ENCODE data around the gene RASGRP1.

The RASGRP1 gene

GRCh38 chr15:38461066-38461833 is 103.4 kb downstream of the RASGRP1 start:
- DNase-seq: no peak

GRCh38 chr15:38460543-38460942 is 104.1 kb downstream of the RASGRP1 start:
- DNase-seq: no peak
- TF ChIP-seq POLR2A (IDR thresholded peaks at IDR 0.05; ENCODE audit: low read length) (no peak), GATA1 (IDR thresholded peaks at IDR 0.05; ENCODE audit: low read depth, low read length) (no peak)

More at GRCh38 chr15:38461066-38461833, 103.4 kb downstream of the RASGRP1 start:
- TF ChIP-seq POLR2A (IDR thresholded peaks at IDR 0.05; ENCODE audit: low read length) (no peak), GATA1 (IDR thresholded peaks at IDR 0.05; ENCODE audit: low read depth, low read length) (no peak)

- DNase-seq: no peak
These were observed 105.1 kb downstream of the RASGRP1 start for GRCh38 chr15:38459480-38459879.

GRCh38 chr15:38458646-38459045 is 106.0 kb downstream of the RASGRP1 start:
- DNase-seq: no peak
- no peak for TF ChIP-seq POLR2A (IDR thresholded peaks at IDR 0.05; ENCODE audit: low read length)
- TF ChIP-seq GATA1 (IDR thresholded peaks at IDR 0.05; ENCODE audit: low read depth, low read length): no peak

More at GRCh38 chr15:38459480-38459879, 105.1 kb downstream of the RASGRP1 start:
- no peak for TF ChIP-seq GATA1 (IDR thresholded peaks at IDR 0.05; ENCODE audit: low read depth, low read length)
- no peak for TF ChIP-seq POLR2A (IDR thresholded peaks at IDR 0.05; ENCODE audit: low read length)

- DNase-seq: peak; percentile 71 to 88
- TF ChIP-seq POLR2A (IDR thresholded peaks at IDR 0.05; ENCODE audit: low read length) (no peak), GATA1 (IDR thresholded peaks at IDR 0.05; ENCODE audit: low read depth, low read length) (no peak)
These were observed 109.5 kb downstream of the RASGRP1 start for GRCh38 chr15:38455092-38455491.

- TF ChIP-seq GATA1 (IDR thresholded peaks at IDR 0.05; ENCODE audit: low read depth, low read length): no peak
- TF ChIP-seq POLR2A (IDR thresholded peaks at IDR 0.05; ENCODE audit: low read length): no peak
- peak; percentile 59 to 69 for DNase-seq
These were observed 109.9 kb downstream of the RASGRP1 start for GRCh38 chr15:38454696-38455090.

GRCh38 chr15:38453971-38454695 is 110.5 kb downstream of the RASGRP1 start, which contains the start of gene FAM98B:
Gene FAM98B (plus strand): TSS chr15:38454127. CDS start chr15:38454162, 35 bp downstream.
- TF ChIP-seq POLR2A (IDR thresholded peaks at IDR 0.05; ENCODE audit: low read length) (peak; percentile 82), GATA1 (IDR thresholded peaks at IDR 0.05; ENCODE audit: low read depth, low read length) (no peak)
- DNase-seq: peak; percentile 92 to 94

GRCh38 chr15:38441130-38441519 is 123.5 kb downstream of the RASGRP1 start:
- TF ChIP-seq GATA1 (IDR thresholded peaks at IDR 0.05; ENCODE audit: low read depth, low read length) (no peak), POLR2A (IDR thresholded peaks at IDR 0.05; ENCODE audit: low read length) (no peak)
- no peak for DNase-seq

- DNase-seq: peak; percentile 67 to 82
- TF ChIP-seq POLR2A (IDR thresholded peaks at IDR 0.05; ENCODE audit: low read length): no peak
- no peak for TF ChIP-seq GATA1 (IDR thresholded peaks at IDR 0.05; ENCODE audit: low read depth, low read length)
These were observed 124.1 kb downstream of the RASGRP1 start for GRCh38 chr15:38440353-38441129.

All from erythroblast (primary cell).